K562 (cell line): ENCODE data around the gene GFM1. TPM values are rescaled to one million over a fixed set of nuclear protein-coding genes. Genes with fewer than 3 reads are reported as not detected.

ENCODE experiments used
- ATAC-seq: fragments of 200-7000 bp; cut with Tn5 transposase; 3 replicates; pipeline ENCODE4 v1.9.1; 2020; ENCODE audit warnings: moderate library complexity
- BruUV-seq: library from RNA; stranded (reverse); fragments of 400-500 nt; replicated peaks from 2 replicates; lab custom pipeline; 2021; lab: Mats Ljungman, UMichigan
- CTCF ChIA-PET: fragments of 300-600 bp; formaldehyde crosslinking; extraction: SDS; loops from one replicate; lab custom pipeline; 2021; ENCODE audit warnings: low intra/inter-chr PET ratio; lab: Yijun Ruan, JAX
- POLR2A ChIA-PET: fragments of 300-600, 350-650 bp; sonication (Branson Sonifier 250); formaldehyde crosslinking; extraction: SDS; loops from one replicate; lab custom pipeline; 2021; ENCODE audit warnings: antibody characterized with exemption, inconsistent platforms; lab: Yijun Ruan, JAX
- DNase-seq, 4 experiments: peaks; one replicate each; pipeline versions ENCODE4 v3.0.0 to v3.0.0-alpha.2; 2011 to 2018; ENCODE audit warnings: low spot score in 3 of 4, mixed read lengths in 3 of 4; ENCODE audit errors: extremely low read depth in 1 of 4
- FAIRE-seq: peaks from 2 replicates; lab custom pipeline; 2011; peaks lifted over from hg19 to GRCh38; lab: Jason Lieb, UNC
- H2AFZ ChIP-seq: 2 replicates; pipeline ENCODE4 v1.6.0; 2011; ENCODE audit warnings: low read depth, low read length, control low read depth, inconsistent platforms
- H3K27ac ChIP-seq: fragments of 200-600 bp; 3 replicates; pipeline ENCODE4 v1.8.0; 2011; ENCODE audit warnings: low read depth, mild to moderate bottlenecking, control low read depth, inconsistent platforms, low read length, moderate library complexity, mixed read lengths; ENCODE audit errors: extremely low read depth
- H3K27me3 ChIP-seq, 2 experiments: fragments of 300-600 bp in 1 of 2; 2 replicates in 1 of 2; 3 replicates in 1 of 2; pipeline versions ENCODE4 v1.6.0 to v1.8.0; 2011; ENCODE audit warnings: inconsistent platforms in 2 of 2, low read length in 2 of 2, mild to moderate bottlenecking in 1 of 2, mixed read lengths in 1 of 2, moderate library complexity in 1 of 2; ENCODE audit not compliant: control insufficient read depth in 2 of 2, insufficient read depth in 2 of 2
- H3K36me3 ChIP-seq: fragments of 300-600 bp; 3 replicates; pipeline ENCODE4 v1.8.0; 2011; ENCODE audit warnings: mild to moderate bottlenecking, low read length, inconsistent platforms; ENCODE audit not compliant: control insufficient read depth, insufficient read depth
- H3K4me1 ChIP-seq, 2 experiments: fragments of 200-600 bp in 1 of 2; replicated peaks in 1 of 2; 2 replicates in 1 of 2; 3 replicates in 1 of 2; pipeline versions ENCODE4 v1.5.1 to v1.8.0; 2011; ENCODE audit warnings: inconsistent platforms in 2 of 2, low read length in 2 of 2, mild to moderate bottlenecking in 1 of 2, mixed read lengths in 1 of 2, moderate library complexity in 1 of 2; ENCODE audit not compliant: control insufficient read depth in 2 of 2, insufficient read depth in 2 of 2
- H3K4me2 ChIP-seq: 2 replicates; pipeline ENCODE4 v1.6.1; 2011; ENCODE audit warnings: low read length, control low read depth, inconsistent platforms, mixed read lengths; ENCODE audit not compliant: insufficient read depth
- H3K4me3 ChIP-seq: fragments of 200-600 bp; sonication (generic), shearing (Covaris generic); 2 replicates; pipeline ENCODE4 v1.5.1; 2016; ENCODE audit warnings: control low read depth, inconsistent platforms
- H3K79me2 ChIP-seq: fragments of 200-600 bp; 3 replicates; pipeline ENCODE4 v1.8.0; 2011; ENCODE audit warnings: low read length, inconsistent platforms; ENCODE audit not compliant: control insufficient read depth, insufficient read depth
- H3K9ac ChIP-seq, 2 experiments: 2 replicates each; pipeline versions ENCODE4 v1.6.0 to v1.6.1; 2011; ENCODE audit warnings: low read depth in 2 of 2, low read length in 2 of 2, control low read depth in 1 of 2, inconsistent platforms in 1 of 2, mild to moderate bottlenecking in 1 of 2, mixed read lengths in 1 of 2; ENCODE audit not compliant: insufficient read depth in 1 of 2
- H3K9me1 ChIP-seq: one replicate; pipeline ENCODE4 v1.6.0; 2011; ENCODE audit warnings: inconsistent platforms, mild to moderate bottlenecking, low read length, moderate library complexity; ENCODE audit not compliant: control insufficient read depth, insufficient read depth
- H3K9me3 ChIP-seq: replicated peaks from 2 replicates; pipeline ENCODE4 v1.5.1; 2011; ENCODE audit warnings: low read depth, low read length, inconsistent platforms; ENCODE audit not compliant: control insufficient read depth, insufficient read depth
- H4K20me1 ChIP-seq: replicated peaks from 2 replicates; pipeline ENCODE4 v1.6.1; 2011; ENCODE audit warnings: low read length, inconsistent platforms, mixed read lengths; ENCODE audit not compliant: control insufficient read depth, insufficient read depth
- ADNP ChIP-seq: fragments of 200-800 bp; sonication (Bioruptor generic); IDR thresholded peaks from 2 replicates; pipeline ENCODE4 v1.6.1; 2016; ENCODE audit warnings: missing genetic modification characterization, missing compliant biosample characterization
- CAMTA2 ChIP-seq: fragments of 250-450 bp; sonication (Bioruptor Pico); conservative IDR thresholded peaks from 2 replicates; pipeline ENCODE4 v1.5.1; 2022
- CBX1 ChIP-seq: sonication (generic); IDR thresholded peaks from 2 replicates; pipeline ENCODE4 v1.6.1; 2016; ENCODE audit warnings: antibody characterized with exemption, low read depth, mild to moderate bottlenecking
- CHD2 ChIP-seq: IDR thresholded peaks from 2 replicates; pipeline ENCODE4 v1.6.1; 2011; ENCODE audit warnings: low read depth, low read length
- ELF4 ChIP-seq: fragments of 450-650 bp; formaldehyde crosslinking; IDR thresholded peaks from 2 replicates; pipeline ENCODE4 v1.4.0; 2022; ENCODE audit warnings: missing genetic modification characterization
- FOXA1 ChIP-seq: fragments of 450-650 bp; IDR thresholded peaks from 2 replicates; pipeline ENCODE4 v1.6.1; 2016; ENCODE audit warnings: mild to moderate bottlenecking, borderline replicate concordance
- GABPB1 ChIP-seq: sonication (generic); formaldehyde crosslinking; IDR thresholded peaks from 2 replicates; pipeline ENCODE4 v1.8.0; 2022; ENCODE audit warnings: mild to moderate bottlenecking, missing genetic modification reagents
- RBFOX2 ChIP-seq: fragments of 200-400 bp; formaldehyde crosslinking; IDR thresholded peaks from 2 replicates; pipeline ENCODE4 v1.6.1; 2017; ENCODE audit warnings: low read depth, mild to moderate bottlenecking, low read length, moderate library complexity
- ZNF197 ChIP-seq: fragments of 200-800 bp; sonication (Bioruptor generic); IDR thresholded peaks from 2 replicates; pipeline ENCODE4 v1.6.1; 2016; ENCODE audit warnings: low read depth, missing genetic modification characterization, missing compliant biosample characterization
- WGBS: fragments of 100-300 bp; shearing (Covaris generic); methylation state at CpG from one replicate; pipeline ENCODE4 v1.1.6; 2016; ENCODE audit warnings: low coverage, mixed read lengths; ENCODE audit not compliant: insufficient coverage; ENCODE audit errors: missing lambda C conversion rate; 5-methylcytosine and 5-hydroxymethylcytosine counted together
- in situ Hi-C: fragments of 300-500 bp; cut with MboI; formaldehyde crosslinking; loops from 4 replicates; pipeline ENCODE4 v1.15.0; 2018; ENCODE audit warnings: inconsistent platforms, mixed read lengths
- intact Hi-C: fragments of 100-400 bp; cut with micrococcal nuclease; formaldehyde crosslinking; loops from 2 replicates; pipeline ENCODE4 v1.14.2; 2022
- polyA plus RNA-seq, 8 experiments: library from polyadenylated mRNA; depleted of rRNA in 4 of 8; stranded (reverse) in 5 of 8; unstranded in 3 of 8; fragments of >200 nt; fragmentation: Nextera tagmentation in 2 of 8; fragmentation: Illumina TruSeq in 1 of 8; extraction: Ambion mirVana in 2 of 8; extraction: Trizol in 1 of 8; gene quantifications; 2 replicates each; pipeline versions ENCODE4 v1.2.1 to v1.2.3, GENCODE V29; 2011 to 2014; ENCODE audit warnings: inconsistent platforms in 1 of 8, missing spikeins in 1 of 8
- total RNA-seq, 7 experiments: library from RNA; depleted of rRNA in 6 of 7; stranded (reverse); fragments of >200 nt in 6 of 7; fragmentation: Illumina TruSeq in 2 of 7; extraction: Trizol in 2 of 7; gene quantifications; 2 replicates each; pipeline versions ENCODE4 v1.2.1 to v1.2.3, GENCODE V29; 2011 to 2021; ENCODE audit warnings: low replicate concordance in 1 of 7
- TF ChIP-seq, protein P1 (sequence below): fragments of 450-650 bp; IDR thresholded peaks from 2 replicates; pipeline ENCODE4 v1.6.1; 2016; ENCODE audit warnings: missing biosample characterization, missing genetic modification characterization

GFM1 gene
- total and polyA plus RNA-seq, 9 of the 15 experiments (the other 6 are each of a cell fraction or from before 2014, with no cell fraction given), result 38.9 to 86.7 (median 64.8) TPM

DNA sequence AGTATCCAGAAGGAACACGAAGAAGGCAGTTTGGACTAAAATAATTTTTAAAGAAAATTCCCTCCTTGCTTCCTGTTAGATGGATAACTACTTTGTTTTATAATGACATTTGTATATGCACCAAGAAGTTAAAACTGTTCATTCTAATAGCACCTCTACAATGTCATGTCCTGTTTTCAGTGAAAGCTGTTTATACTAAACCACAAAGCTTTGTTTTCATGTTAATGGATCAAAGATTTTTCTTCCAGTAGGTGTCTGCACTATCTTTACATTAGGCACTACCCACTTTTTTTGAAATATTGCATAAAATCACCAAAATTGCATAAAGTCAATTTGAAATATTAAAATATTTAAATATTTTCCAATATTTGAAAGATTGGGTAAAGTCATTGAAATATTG lies 77.8 kb downstream of the GFM1 start (continued):
- TF ChIP-seq CBX1 (no peak), CHD2 (no peak)
- TF ChIP-seq, protein P1, sequence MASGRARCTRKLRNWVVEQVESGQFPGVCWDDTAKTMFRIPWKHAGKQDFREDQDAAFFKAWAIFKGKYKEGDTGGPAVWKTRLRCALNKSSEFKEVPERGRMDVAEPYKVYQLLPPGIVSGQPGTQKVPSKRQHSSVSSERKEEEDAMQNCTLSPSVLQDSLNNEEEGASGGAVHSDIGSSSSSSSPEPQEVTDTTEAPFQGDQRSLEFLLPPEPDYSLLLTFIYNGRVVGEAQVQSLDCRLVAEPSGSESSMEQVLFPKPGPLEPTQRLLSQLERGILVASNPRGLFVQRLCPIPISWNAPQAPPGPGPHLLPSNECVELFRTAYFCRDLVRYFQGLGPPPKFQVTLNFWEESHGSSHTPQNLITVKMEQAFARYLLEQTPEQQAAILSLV (tag), result no peak

DNA sequence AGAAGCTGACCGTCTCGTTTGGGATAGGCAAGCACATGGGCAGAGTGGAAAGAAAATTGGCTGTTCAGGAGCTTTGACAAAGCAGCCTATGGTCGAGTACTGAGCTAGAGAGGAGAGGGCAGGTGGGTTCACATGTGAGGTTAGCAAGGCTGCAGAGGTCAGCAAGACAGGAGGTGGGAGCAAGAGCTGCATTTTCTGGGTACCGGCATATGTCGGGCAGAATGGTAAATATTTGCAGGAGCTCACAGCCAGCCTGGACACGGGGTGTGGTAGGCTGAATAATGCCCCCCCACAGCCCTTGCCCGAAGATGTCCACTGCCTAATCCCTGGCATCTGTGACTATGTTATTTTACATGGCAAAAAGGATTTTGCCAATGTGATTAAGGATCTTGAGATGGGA lies 79.7 kb downstream of the GFM1 start:
- H3K36me3 ChIP-seq, result peaks cover 16% of the 10 kb centered on the region
- no peak for FAIRE-seq
- H4K20me1 ChIP-seq, result no peaks in the 10 kb centered on the region
- CTCF ChIA-PET, result no interaction called here
- H3K4me1 ChIP-seq, result peaks cover 3 to 10% of the 10 kb centered on the region in 2 experiments; a peak in 3 of 5 replicates
- no peak for DNase-seq
- no peak overlapping the region for H2AFZ ChIP-seq
- H3K9me1 ChIP-seq, result no peaks in the 10 kb centered on the region
- no peak overlapping the region for H3K4me2 ChIP-seq
- no peaks in the 10 kb centered on the region for H3K27me3 ChIP-seq
- no peaks in the 10 kb centered on the region for H3K9me3 ChIP-seq
- no peak overlapping the region for H3K4me3 ChIP-seq
- no peaks in the 10 kb centered on the region; the same call in 1 of the 3 replicates for H3K79me2 ChIP-seq
- H3K9ac ChIP-seq, result no peak overlapping the region
- no TSS peak for BruUV-seq
- WGBS, result 88% methylated on average over 7 of the region's 7 CpGs
- POLR2A ChIA-PET, result interaction anchor here (1.0 kb wide), 1 partner anchor 10 kb away, joined by 3 read pairs; no protein-coding TSS in a partner anchor
- intact Hi-C loops (loop anchor here (5.0 to 10.0 kb wide), 3 partner anchors 47 to 189 kb away; partner anchors contain the start of gene MLF1), in situ Hi-C loops (no loop called here)
- no peak for ATAC-seq
- TF ChIP-seq ZNF197 (CRISPR knock-in tag) (no peak), RBFOX2 (no peak), CAMTA2 (CRISPR knock-in tag) (no peak), FOXA1 (no peak), ELF4 (CRISPR knock-in tag) (no peak), ADNP (tag) (no peak), GABPB1 (no peak)
- no peak overlapping the region for H3K27ac ChIP-seq
